A549 (cell line): Measurements from ENCODE around the gene SSBP3. TPM values are rescaled to one million over a fixed set of nuclear protein-coding genes. Genes with fewer than 3 reads are reported as not detected.

ENCODE experiments used
- ATAC-seq, 2 experiments: fragments of 200-7000 bp in 1 of 2; fragments of >200 bp in 1 of 2; cut with Nextera tagmentation in 1 of 2; cut with Tn5 transposase in 1 of 2; 3 replicates each; pipeline versions ENCODE4 v1.8.0 to v1.9.1; 2018 to 2020; ENCODE audit warnings: mild to moderate bottlenecking in 1 of 2, moderate library complexity in 1 of 2
- CTCF ChIA-PET: fragments of 300-600 bp; sonication (Branson Sonifier 250); formaldehyde crosslinking; extraction: SDS; loops from one replicate; lab custom pipeline; 2021; ENCODE audit warnings: antibody characterized with exemption, inconsistent platforms; lab: Yijun Ruan, JAX
- POLR2A ChIA-PET: fragments of 350-600 bp; formaldehyde crosslinking; extraction: SDS; loops from one replicate; lab custom pipeline; 2021; ENCODE audit warnings: antibody characterized with exemption, inconsistent platforms; lab: Yijun Ruan, JAX
- DNase-seq, 2 experiments: peaks; one replicate each; pipeline versions ENCODE4 v3.0.0 to v3.0.0-alpha.2; 2011 to 2016; ENCODE audit warnings: low read depth in 1 of 2, low spot score in 1 of 2
- FAIRE-seq: peaks from 2 replicates; lab custom pipeline; 2011; peaks lifted over from hg19 to GRCh38; lab: Jason Lieb, UNC
- H3K27ac ChIP-seq, 2 experiments: fragments of >200 bp; sonication (Bioruptor Twin); formaldehyde crosslinking; 3 replicates each; pipeline ENCODE4 v1.5.1; 2016 to 2017
- H3K4me1 ChIP-seq: fragments of >200 bp; sonication (Bioruptor Twin); formaldehyde crosslinking; 3 replicates; pipeline ENCODE4 v1.6.1; 2016
- H3K4me2 ChIP-seq: fragments of >200 bp; sonication (Bioruptor Twin); formaldehyde crosslinking; 3 replicates; pipeline ENCODE4 v1.6.1; 2016
- H3K4me3 ChIP-seq: fragments of >200 bp; sonication (Bioruptor Twin); formaldehyde crosslinking; 3 replicates; pipeline ENCODE4 v1.5.1; 2016
- H3K9me3 ChIP-seq: fragments of >200 bp; sonication (Bioruptor Twin); formaldehyde crosslinking; 3 replicates; pipeline ENCODE4 v1.6.1; 2016
- CBX2 ChIP-seq: fragments of 200-600 bp; sonication (generic); IDR thresholded peaks from 2 replicates; pipeline ENCODE4 v1.6.1; 2016; ENCODE audit warnings: low read depth, mild to moderate bottlenecking, borderline replicate concordance
- CEBPB ChIP-seq, 2 experiments: fragments of >200 bp in 1 of 2; sonication (Bioruptor Twin) in 1 of 2; formaldehyde crosslinking in 1 of 2; IDR thresholded peaks; 2 replicates each; pipeline ENCODE4 v1.6.1; 2012 to 2016
- CHD2 ChIP-seq: fragments of 150-350 bp; IDR thresholded peaks from 2 replicates; pipeline ENCODE4 v1.6.1; 2014; ENCODE audit warnings: low read length; ENCODE audit not compliant: partially characterized antibody
- CHD4 ChIP-seq: fragments of 200-600 bp; sonication (generic); IDR thresholded peaks from 2 replicates; pipeline ENCODE4 v1.6.1; 2016; ENCODE audit warnings: antibody characterized with exemption, mild to moderate bottlenecking, borderline replicate concordance
- EHF ChIP-seq: fragments of 250-450 bp; sonication (Bioruptor Pico); IDR thresholded peaks from 2 replicates; pipeline ENCODE4 v1.5.0; 2020; ENCODE audit warnings: mild to moderate bottlenecking
- HDAC2 ChIP-seq: fragments of 200-600 bp; sonication (generic); IDR thresholded peaks from 2 replicates; pipeline ENCODE4 v1.6.1; 2016
- HEYL ChIP-seq: fragments of 250-450 bp; sonication (Bioruptor Pico); IDR thresholded peaks from 2 replicates; pipeline ENCODE4 v1.8.0; 2021; ENCODE audit warnings: mild to moderate bottlenecking, moderate library complexity
- HOXA7 ChIP-seq: fragments of 250-450 bp; sonication (Bioruptor Pico); IDR thresholded peaks from 2 replicates; pipeline ENCODE4 v1.5.0; 2020; ENCODE audit warnings: mild to moderate bottlenecking, moderate library complexity
- JUNB ChIP-seq: fragments of >200 bp; sonication (Bioruptor Twin); formaldehyde crosslinking; IDR thresholded peaks from 2 replicates; pipeline ENCODE4 v1.6.1; 2016
- KDM5A ChIP-seq: fragments of 200-600 bp; sonication (generic); IDR thresholded peaks from 2 replicates; pipeline ENCODE4 v1.6.1; 2016; ENCODE audit warnings: antibody characterized with exemption, mild to moderate bottlenecking
- MAFK ChIP-seq: fragments of 450-650 bp; IDR thresholded peaks from 2 replicates; pipeline ENCODE4 v1.6.1; 2014; ENCODE audit not compliant: partially characterized antibody
- NR3C1 ChIP-seq: fragments of >200 bp; sonication (Bioruptor Twin); formaldehyde crosslinking; IDR thresholded peaks from 3 replicates; pipeline ENCODE4 v1.6.1; 2017
- POLR2AphosphoS2 ChIP-seq: conservative IDR thresholded peaks from 2 replicates; pipeline ENCODE4 v1.6.1; 2012; ENCODE audit warnings: low read length, improper control_type of control experiment, inconsistent platforms
- TFCP2L1 ChIP-seq: fragments of 250-450 bp; sonication (Bioruptor Pico); IDR thresholded peaks from 2 replicates; pipeline ENCODE4 v1.5.0; 2021; ENCODE audit warnings: mild to moderate bottlenecking
- ZC3H11A ChIP-seq: fragments of 450-650 bp; IDR thresholded peaks from 2 replicates; pipeline ENCODE4 v1.6.1; 2014; ENCODE audit warnings: antibody characterized with exemption, mild to moderate bottlenecking
- ZNF302 ChIP-seq: fragments of 250-450 bp; sonication (Bioruptor Pico); IDR thresholded peaks from 2 replicates; pipeline ENCODE4 v1.9.0; 2021; ENCODE audit warnings: inconsistent platforms, mild to moderate bottlenecking, moderate library complexity
- WGBS: methylation state at CpG from one replicate; pipeline ENCODE4 v1.1.6; 2017; ENCODE audit errors: missing lambda C conversion rate; 5-methylcytosine and 5-hydroxymethylcytosine counted together
- polyA plus RNA-seq, 4 experiments: library from polyadenylated mRNA; depleted of rRNA in 3 of 4; stranded (reverse); fragments of >200 nt; fragmentation: RNase III in 1 of 4; extraction: RNeasy Plus Mini Kit Qiagen cat#74134 plus additional on column Dnase treatment in 1 of 4; gene quantifications; 2 replicates in 3 of 4; 3 replicates in 1 of 4; pipeline ENCODE4 v1.2.3, GENCODE V29; 2011 to 2017
- TF ChIP-seq, protein P1 (sequence below): fragments of 250-450 bp; sonication (Bioruptor Pico); IDR thresholded peaks from 2 replicates; pipeline ENCODE4 v1.5.0; 2021; ENCODE audit warnings: mild to moderate bottlenecking, moderate library complexity, borderline replicate concordance
- TF ChIP-seq, protein P2 (sequence below): IDR thresholded peaks from 2 replicates; pipeline ENCODE4 v1.6.1; 2012
- TF ChIP-seq, protein P3 (sequence below): IDR thresholded peaks from 2 replicates; pipeline ENCODE4 v1.6.1; 2012; ENCODE audit warnings: low read depth, borderline replicate concordance
- TF ChIP-seq, protein P4 (sequence below): fragments of >200 bp; sonication (Bioruptor Twin); formaldehyde crosslinking; IDR thresholded peaks from 3 replicates; pipeline ENCODE4 v1.6.1; 2016

SSBP3 gene
- polyA plus RNA-seq, 2 of the 4 experiments (the other 2 are of a cell fraction) = 7.2 to 9.1 TPM

DNA sequence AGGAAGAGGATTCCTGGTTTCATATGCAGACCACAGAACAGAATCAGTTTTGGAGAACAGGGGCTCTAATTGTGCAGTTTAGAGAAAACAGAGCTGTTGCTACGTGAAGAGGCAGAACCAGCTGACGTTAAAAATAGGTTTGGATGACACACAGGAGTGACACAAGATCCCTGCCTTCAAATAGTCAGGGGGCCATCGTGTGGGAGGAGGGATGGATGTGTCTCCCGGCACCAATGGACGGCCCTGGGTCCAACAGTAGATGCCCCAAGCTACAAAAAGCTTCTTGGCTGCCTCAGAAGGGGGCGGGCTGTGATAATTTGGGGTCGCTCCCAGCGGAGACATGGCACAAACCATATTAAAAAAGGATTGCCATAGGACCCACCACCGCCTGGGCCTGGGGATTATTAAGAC, 118.4 kb downstream of the SSBP3 start:
- DNase-seq = no peak
- ChIA-PET CTCF (interaction anchor here (1.1 kb wide), 1 partner anchor 22 kb away, joined by 3 read pairs; no protein-coding TSS in a partner anchor), POLR2A (no interaction called here)
- TF ChIP-seq POLR2AphosphoS2 (no peak), KDM5A (no peak), CHD4 (no peak), MAFK (no peak), HDAC2 (no peak), CHD2 (no peak)
- TF ChIP-seq, protein P1, sequence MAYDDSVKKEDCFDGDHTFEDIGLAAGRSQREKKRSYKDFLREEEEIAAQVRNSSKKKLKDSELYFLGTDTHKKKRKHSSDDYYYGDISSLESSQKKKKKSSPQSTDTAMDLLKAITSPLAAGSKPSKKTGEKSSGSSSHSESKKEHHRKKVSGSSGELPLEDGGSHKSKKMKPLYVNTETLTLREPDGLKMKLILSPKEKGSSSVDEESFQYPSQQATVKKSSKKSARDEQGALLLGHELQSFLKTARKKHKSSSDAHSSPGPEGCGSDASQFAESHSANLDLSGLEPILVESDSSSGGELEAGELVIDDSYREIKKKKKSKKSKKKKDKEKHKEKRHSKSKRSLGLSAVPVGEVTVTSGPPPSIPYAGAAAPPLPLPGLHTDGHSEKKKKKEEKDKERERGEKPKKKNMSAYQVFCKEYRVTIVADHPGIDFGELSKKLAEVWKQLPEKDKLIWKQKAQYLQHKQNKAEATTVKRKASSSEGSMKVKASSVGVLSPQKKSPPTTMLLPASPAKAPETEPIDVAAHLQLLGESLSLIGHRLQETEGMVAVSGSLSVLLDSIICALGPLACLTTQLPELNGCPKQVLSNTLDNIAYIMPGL (CRISPR knock-in tag) = no peak
- TF ChIP-seq, protein P2, sequence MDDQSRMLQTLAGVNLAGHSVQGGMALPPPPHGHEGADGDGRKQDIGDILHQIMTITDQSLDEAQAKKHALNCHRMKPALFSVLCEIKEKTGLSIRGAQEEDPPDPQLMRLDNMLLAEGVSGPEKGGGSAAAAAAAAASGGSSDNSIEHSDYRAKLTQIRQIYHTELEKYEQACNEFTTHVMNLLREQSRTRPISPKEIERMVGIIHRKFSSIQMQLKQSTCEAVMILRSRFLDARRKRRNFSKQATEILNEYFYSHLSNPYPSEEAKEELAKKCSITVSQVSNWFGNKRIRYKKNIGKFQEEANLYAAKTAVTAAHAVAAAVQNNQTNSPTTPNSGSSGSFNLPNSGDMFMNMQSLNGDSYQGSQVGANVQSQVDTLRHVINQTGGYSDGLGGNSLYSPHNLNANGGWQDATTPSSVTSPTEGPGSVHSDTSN = no peak
- no peak for ATAC-seq
- WGBS = 75% methylated on average over 9 of the region's 9 CpGs
- FAIRE-seq = no peak
- no peaks in the 10 kb centered on the region for H3K9me3 ChIP-seq
- peaks cover 16% of the 10 kb centered on the region; the same call in 2 of the 3 replicates for H3K4me1 ChIP-seq
- no peak overlapping the region for H3K4me3 ChIP-seq
- H3K27ac ChIP-seq = no peak overlapping the region
- no peak overlapping the region for H3K4me2 ChIP-seq

DNA sequence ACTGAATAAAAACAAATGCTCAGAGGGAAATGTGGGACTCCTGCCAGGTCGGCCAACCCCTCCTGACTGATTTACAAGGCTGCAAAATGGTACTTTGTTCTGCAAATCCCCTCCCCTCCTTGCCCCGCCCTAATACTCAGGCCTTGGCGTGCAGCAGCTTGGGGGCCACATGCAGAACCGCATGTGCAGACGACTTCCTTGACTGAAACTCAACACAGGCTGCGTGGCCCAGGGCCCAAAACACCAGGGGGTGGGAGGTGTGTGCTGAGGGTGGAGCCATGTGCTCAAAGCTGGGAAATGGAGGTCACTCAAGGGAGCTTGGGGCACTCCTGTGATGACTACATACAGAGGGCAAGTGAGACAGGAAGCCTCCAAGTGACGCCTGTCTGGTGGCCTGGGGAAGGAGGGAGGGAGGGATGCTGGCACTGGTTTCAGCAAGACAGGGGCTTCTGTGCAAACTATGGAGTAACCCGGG, 119.0 kb downstream of the SSBP3 start:
- FAIRE-seq (no peak), DNase-seq (peak in 1 of 2 experiments; percentile 45), ATAC-seq (no peak; a peak in 2 of 6 replicates)
- no peak for TF ChIP-seq JUNB
- no peak for TF ChIP-seq CEBPB (IDR thresholded peaks at IDR 0.05)
- no peak for TF ChIP-seq NR3C1
- TF ChIP-seq, protein P1 (CRISPR knock-in tag) = no peak
- TF ChIP-seq HOXA7 = no peak
- no peak for TF ChIP-seq KDM5A
- no peak for TF ChIP-seq CBX2
- TF ChIP-seq ZC3H11A = no peak
- TF ChIP-seq ZNF302 (CRISPR knock-in tag) = no peak
- no peak for TF ChIP-seq TFCP2L1 (CRISPR knock-in tag)
- TF ChIP-seq, protein P3, sequence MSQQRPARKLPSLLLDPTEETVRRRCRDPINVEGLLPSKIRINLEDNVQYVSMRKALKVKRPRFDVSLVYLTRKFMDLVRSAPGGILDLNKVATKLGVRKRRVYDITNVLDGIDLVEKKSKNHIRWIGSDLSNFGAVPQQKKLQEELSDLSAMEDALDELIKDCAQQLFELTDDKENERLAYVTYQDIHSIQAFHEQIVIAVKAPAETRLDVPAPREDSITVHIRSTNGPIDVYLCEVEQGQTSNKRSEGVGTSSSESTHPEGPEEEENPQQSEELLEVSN = no peak
- TF ChIP-seq EHF (CRISPR knock-in tag) = no peak
- TF ChIP-seq, protein P4, sequence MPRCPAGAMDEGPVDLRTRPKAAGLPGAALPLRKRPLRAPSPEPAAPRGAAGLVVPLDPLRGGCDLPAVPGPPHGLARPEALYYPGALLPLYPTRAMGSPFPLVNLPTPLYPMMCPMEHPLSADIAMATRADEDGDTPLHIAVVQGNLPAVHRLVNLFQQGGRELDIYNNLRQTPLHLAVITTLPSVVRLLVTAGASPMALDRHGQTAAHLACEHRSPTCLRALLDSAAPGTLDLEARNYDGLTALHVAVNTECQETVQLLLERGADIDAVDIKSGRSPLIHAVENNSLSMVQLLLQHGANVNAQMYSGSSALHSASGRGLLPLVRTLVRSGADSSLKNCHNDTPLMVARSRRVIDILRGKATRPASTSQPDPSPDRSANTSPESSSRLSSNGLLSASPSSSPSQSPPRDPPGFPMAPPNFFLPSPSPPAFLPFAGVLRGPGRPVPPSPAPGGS = no peak
- TF ChIP-seq HEYL (CRISPR knock-in tag) = no peak
- Histone ChIP-seq H3K9me3 (no peaks in the 10 kb centered on the region), H3K4me1 (peaks cover 16% of the 10 kb centered on the region; the same call in 2 of the 3 replicates), H3K27ac (no peak overlapping the region), H3K4me3 (no peak overlapping the region), H3K4me2 (peak overlapping the region; percentile 13; the same call in 1 of the 3 replicates)
- ChIA-PET POLR2A (no interaction called here), CTCF (no interaction called here)
- WGBS = 30% methylated on average over 8 of the region's 8 CpGs
